ENCODE data around the gene TOLLIP.

The TOLLIP gene

GRCh38 chr11:1335264-1335810 is 25.9 kb upstream of the TOLLIP start:
- TF ChIP-seq CTCF (IDR thresholded peaks at IDR 0.05): no peak
- peak overlapping the region; percentile 74 for H3K4me3 ChIP-seq
- H3K27ac ChIP-seq: peak overlapping the region in 1 of 2 donors; percentile 92
- no peak for DNase-seq (ENCODE audit: low spot score)

- no peak overlapping the region for H3K4me3 ChIP-seq
- DNase-seq (ENCODE audit: low spot score): no peak
- TF ChIP-seq CTCF (IDR thresholded peaks at IDR 0.05): no peak
These were observed 24.4 kb upstream of the TOLLIP start for GRCh38 chr11:1333860-1334259.

GRCh38 chr11:1333091-1333772 is 23.8 kb upstream of the TOLLIP start:
- no peak for TF ChIP-seq CTCF (IDR thresholded peaks at IDR 0.05)
- no peak overlapping the region for H3K4me3 ChIP-seq
- DNase-seq (ENCODE audit: low spot score): no peak
- no peak overlapping the region for H3K27ac ChIP-seq

More at GRCh38 chr11:1333860-1334259, 24.4 kb upstream of the TOLLIP start:
- no peak overlapping the region for H3K27ac ChIP-seq

- DNase-seq (ENCODE audit: low spot score): no peak
- Histone ChIP-seq H3K27ac (no peak overlapping the region), H3K4me3 (no peak overlapping the region)
- no peak for TF ChIP-seq CTCF (IDR thresholded peaks at IDR 0.05)
These were observed 21.0 kb upstream of the TOLLIP start for GRCh38 chr11:1330473-1330872.

- DNase-seq (ENCODE audit: low spot score): no peak
- Histone ChIP-seq H3K4me3 (no peak overlapping the region), H3K27ac (no peak overlapping the region)
- TF ChIP-seq CTCF (IDR thresholded peaks at IDR 0.05): no peak
These were observed 17.6 kb upstream of the TOLLIP start for GRCh38 chr11:1327064-1327460.

- H3K27ac ChIP-seq: no peak overlapping the region
- no peak overlapping the region for H3K4me3 ChIP-seq
- no peak for TF ChIP-seq CTCF (IDR thresholded peaks at IDR 0.05)
- no peak for DNase-seq (ENCODE audit: low spot score)
These were observed 17.1 kb upstream of the TOLLIP start for GRCh38 chr11:1326435-1327063.

GRCh38 chr11:1323774-1324173 is 14.3 kb upstream of the TOLLIP start:
- no peak overlapping the region for H3K27ac ChIP-seq
- no peak for DNase-seq (ENCODE audit: low spot score)
- TF ChIP-seq CTCF (IDR thresholded peaks at IDR 0.05): no peak

More at GRCh38 chr11:1323774-1324173, 14.3 kb upstream of the TOLLIP start:
- H3K4me3 ChIP-seq: no peak overlapping the region

Data from coronary artery (tissue), 2 donors.